Measurements from ENCODE around the gene TMEM129.

The TMEM129 gene

DNA sequence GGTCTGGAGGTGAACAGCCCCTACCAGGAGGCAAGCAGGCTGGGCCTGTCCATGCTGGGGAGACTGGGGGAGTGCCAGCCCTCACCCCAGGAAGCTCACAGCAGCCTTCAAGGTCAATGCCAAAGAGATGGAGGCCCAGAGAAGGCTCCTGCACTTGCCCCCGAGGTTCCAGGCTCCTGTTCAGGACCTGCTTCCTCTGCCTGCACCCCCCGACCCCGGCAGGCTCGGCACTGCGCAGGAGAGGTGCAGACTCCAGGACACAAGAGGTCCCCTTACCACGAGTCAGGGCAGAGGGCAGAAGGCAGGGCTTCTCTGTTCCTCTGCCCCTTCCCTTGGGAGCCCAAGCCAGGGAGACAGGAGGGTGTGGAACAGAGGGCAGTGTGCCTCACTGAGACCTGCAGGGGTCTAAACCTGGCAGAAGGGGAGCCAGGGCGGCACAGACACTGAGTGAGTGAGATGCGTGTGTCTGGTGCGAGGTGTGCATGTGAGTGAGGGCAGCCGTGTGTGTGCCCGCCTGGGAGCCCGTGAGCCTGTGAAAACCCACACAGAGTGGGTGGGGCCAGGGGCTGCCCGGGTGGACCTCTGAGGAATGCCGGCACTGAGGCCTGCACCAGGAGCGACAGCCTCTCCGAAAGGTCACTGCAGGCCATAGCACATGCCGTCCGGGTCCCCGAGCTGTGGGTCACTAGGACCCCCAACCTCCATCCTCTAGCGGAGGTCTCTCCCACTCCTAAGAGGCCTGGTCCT is 41.3 kb upstream of the TMEM129 start:
- Mint-ChIP-seq H3K9me3 (no peaks in the 10 kb centered on the region), H3K4me1 (peaks cover 4% of the 10 kb centered on the region), H3K27ac (no peak overlapping the region), H3K4me3 (no peak overlapping the region), H3K36me3 (no peaks in the 10 kb centered on the region), H3K27me3 (peaks cover 60% of the 10 kb centered on the region)
- CTCF ChIA-PET = interaction anchor here (1.0 kb wide), 1 partner anchor 14 kb away, joined by 3 read pairs; no protein-coding TSS in a partner anchor
- DNase-seq = no peak

DNA sequence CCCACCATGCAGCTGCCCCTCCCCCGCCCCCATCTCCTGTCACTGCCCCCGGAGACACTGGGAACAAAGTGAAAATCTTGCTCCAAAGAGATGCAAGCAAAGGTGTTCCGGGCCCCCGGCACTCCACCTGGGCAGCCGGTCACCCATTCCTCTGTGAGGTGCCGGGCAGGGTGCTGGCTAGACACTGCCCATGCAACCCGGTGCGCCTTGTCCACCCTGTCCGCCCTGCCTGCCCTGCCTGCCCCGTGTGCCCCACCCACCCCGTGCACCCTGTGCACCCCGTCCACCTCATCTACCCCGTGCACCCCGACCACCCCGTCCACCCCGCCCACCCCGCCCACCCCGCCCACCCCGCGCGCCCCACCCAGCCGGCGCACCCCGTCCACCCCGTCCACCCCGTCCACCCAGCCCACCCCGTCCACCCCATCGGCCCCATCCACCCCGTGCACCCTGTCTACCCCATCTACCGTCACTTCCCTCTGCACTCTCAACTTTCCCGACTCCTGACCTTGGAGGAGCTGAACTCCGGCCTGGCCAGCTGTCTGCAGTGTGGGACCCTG is 40.1 kb upstream of the TMEM129 start:
- Mint-ChIP-seq H3K9me3 (no peaks in the 10 kb centered on the region), H3K36me3 (no peaks in the 10 kb centered on the region), H3K27ac (no peak overlapping the region), H3K4me3 (no peak overlapping the region), H3K4me1 (peaks cover 4% of the 10 kb centered on the region), H3K27me3 (peaks cover 55% of the 10 kb centered on the region)
- CTCF ChIA-PET = no interaction called here
- no peak for DNase-seq

DNA sequence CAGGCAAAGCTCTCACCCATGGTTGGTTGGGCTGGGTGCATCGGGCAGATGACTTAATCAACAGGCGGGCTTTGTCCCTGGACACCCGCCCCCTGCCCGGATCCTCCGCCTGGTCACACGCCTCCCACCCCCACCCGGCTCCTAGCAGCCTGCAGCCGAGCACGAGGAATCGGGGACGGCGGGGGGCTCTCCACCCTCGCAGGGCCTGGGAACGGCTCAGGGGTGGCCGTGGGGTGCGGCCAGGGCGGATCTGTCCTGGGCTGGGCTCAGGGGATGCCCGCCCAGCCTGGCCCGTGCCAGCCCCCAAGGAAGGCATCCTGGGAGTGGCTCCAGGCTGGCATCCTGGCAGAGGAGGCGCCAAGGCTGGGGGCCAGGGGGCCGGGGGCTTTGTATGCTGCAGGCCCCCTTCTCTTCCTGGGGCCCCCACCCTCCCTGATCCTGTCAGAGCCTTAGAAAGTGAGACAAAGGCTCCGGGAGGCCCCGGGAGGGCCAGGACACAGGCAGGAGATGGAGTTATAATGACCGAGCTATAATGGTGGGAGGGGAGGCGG is 39.5 kb upstream of the TMEM129 start:
- H3K36me3 Mint-ChIP-seq = no peaks in the 10 kb centered on the region
- CTCF ChIA-PET = interaction anchor here (0.6 to 1.3 kb wide), 3 partner anchors 12 to 50 kb away, joined by 3 to 4 read pairs (median 3); no protein-coding TSS in a partner anchor
- H3K4me3 Mint-ChIP-seq = no peak overlapping the region
- H3K27ac Mint-ChIP-seq = no peak overlapping the region
- peaks cover 2% of the 10 kb centered on the region for H3K4me1 Mint-ChIP-seq
- no peak for DNase-seq
- peaks cover 49% of the 10 kb centered on the region for H3K27me3 Mint-ChIP-seq
- H3K9me3 Mint-ChIP-seq = no peaks in the 10 kb centered on the region

DNA sequence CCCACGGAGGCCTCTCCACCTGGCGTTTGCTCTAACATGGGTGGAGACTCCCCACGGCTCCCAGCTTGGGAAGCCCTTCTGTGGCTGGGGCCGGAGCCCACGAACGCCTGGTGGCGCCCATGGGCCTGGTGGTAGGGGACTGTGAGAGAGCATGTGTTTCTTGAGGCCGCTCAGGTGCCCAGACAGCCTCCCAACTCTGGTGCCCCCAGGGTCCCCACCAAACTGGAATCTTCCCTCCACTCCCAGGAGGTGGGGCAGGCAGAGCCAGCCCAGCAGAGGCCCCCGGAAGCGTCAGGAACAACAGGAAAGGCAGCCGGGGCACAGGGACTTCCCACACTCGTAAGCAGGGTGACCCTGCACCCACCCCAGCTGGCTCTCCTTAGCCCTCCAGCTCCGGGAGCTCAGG is 38.7 kb upstream of the TMEM129 start:
- CTCF ChIA-PET = interaction anchor here (1.3 kb wide), 1 partner anchor 50 kb away, joined by 3 read pairs; no protein-coding TSS in a partner anchor

DNA sequence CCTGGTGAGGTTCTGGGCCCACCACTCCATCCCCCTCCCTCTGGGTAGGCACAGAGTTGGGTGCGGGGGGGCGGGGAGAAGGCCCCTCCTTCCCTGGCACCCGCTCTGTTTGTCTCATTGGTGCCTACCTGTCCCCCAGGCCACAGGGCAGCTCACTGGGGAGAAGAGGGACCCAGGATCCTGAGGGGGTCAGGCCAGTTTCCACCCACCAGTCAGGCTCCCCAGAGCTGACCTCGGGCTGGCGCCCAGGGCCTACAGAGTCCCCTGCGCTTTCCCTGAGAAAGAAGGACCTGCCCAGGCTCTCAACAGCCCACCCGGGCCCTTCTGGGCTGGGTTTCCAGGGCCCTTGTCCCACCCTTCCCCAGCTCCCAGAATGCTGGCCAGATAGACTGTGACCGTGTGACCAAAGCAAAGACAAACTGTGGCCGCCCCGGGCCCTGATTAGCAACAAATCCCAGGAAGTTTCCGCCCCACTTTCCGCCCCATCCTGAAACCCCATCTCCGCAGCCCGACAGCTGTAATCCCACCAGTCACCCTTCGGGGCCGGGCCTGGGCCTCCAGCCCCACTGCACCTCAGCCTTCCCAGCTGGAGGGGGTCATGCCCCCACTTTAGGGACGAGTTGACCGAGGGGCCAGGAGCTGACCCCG is 38.2 kb upstream of the TMEM129 start:
- Mint-ChIP-seq H3K27ac (no peak overlapping the region), H3K4me3 (no peak overlapping the region), H3K9me3 (no peaks in the 10 kb centered on the region), H3K27me3 (peaks cover 36% of the 10 kb centered on the region), H3K36me3 (no peaks in the 10 kb centered on the region), H3K4me1 (peaks cover 2% of the 10 kb centered on the region)
- CTCF ChIA-PET = interaction anchor here (1.3 kb wide), 1 partner anchor 51 kb away, joined by 3 read pairs; no protein-coding TSS in a partner anchor
- no peak for DNase-seq

More for the DNA sequence above, 38.7 kb upstream of the TMEM129 start:
- H3K9me3 Mint-ChIP-seq = no peaks in the 10 kb centered on the region
- no peak for DNase-seq
- no peak overlapping the region for H3K27ac Mint-ChIP-seq
- peaks cover 41% of the 10 kb centered on the region for H3K27me3 Mint-ChIP-seq
- no peaks in the 10 kb centered on the region for H3K36me3 Mint-ChIP-seq
- peaks cover 2% of the 10 kb centered on the region for H3K4me1 Mint-ChIP-seq
- H3K4me3 Mint-ChIP-seq = no peak overlapping the region

DNA sequence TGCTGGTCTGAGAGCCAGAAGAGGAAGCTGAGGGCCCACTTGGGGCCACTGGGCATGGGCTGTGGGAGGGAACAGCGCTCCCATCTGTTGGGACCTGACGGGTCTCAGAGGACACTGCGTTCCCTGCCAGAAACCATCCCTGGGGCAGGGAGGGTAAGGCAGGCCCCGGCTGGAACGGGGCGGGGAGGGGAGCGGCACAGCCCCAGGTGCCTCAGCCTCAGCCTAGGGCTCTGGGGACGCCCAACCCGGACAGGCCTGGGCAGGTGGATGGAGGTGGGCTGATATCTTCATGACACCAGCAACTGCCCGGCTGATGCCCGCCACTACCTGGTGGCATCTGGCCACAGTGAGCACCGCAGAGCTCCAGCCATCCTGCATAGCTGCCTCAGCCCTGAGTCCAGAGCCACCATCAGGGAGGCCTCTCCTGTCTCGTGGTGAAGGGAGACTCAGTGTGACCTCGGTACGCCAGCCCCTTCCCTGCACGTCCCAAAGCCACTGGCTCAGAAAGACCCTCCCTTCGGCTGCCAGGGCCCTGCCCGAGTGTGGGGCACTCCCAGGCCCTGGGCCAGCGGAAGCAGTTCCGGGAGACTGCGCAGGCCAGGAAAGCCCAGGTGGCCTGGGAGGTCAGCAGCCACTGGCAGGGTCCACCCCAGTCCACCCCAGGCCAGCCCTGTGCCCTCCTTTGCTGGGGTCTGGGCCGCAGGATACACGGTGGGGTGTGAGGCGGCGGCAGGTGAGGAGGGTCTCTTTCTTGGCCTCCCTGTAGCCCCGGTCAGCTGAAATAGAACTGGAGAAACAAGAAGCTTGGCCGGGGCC is 37.4 kb upstream of the TMEM129 start:
- Mint-ChIP-seq H3K27me3 (peaks cover 28% of the 10 kb centered on the region), H3K4me1 (peaks cover 2% of the 10 kb centered on the region)
- CTCF ChIA-PET = interaction anchor here (1.1 kb wide), 1 partner anchor 141 kb away, joined by 3 read pairs; no protein-coding TSS in a partner anchor

DNA sequence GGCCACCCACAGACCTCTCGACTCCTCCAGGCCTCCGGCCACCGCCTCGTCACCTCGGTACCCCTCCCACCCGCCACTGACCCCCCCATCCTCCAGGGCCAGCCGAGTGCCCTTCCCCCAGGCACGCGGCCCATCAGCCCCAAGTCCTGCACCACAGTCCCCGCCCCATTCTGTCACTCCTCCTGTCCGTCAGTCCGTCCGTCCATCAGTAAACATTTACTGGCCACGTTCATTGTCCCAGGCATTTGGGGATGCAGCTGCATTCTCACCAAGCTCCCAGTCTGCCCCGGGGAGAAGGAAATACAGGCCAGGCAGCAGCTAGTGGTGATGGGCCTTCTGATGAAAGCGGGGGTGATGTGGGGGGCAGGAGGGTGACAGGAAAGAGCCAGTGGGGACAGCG is 36.7 kb upstream of the TMEM129 start:
- H3K4me1 Mint-ChIP-seq = peaks cover 6% of the 10 kb centered on the region
- no peaks in the 10 kb centered on the region for H3K36me3 Mint-ChIP-seq
- H3K9me3 Mint-ChIP-seq = no peaks in the 10 kb centered on the region
- peaks cover 21% of the 10 kb centered on the region for H3K27me3 Mint-ChIP-seq
- no peak overlapping the region for H3K27ac Mint-ChIP-seq
- H3K4me3 Mint-ChIP-seq = no peak overlapping the region
- CTCF ChIA-PET = interaction anchor here (1.1 to 1.2 kb wide), 2 partner anchors 10 to 142 kb away, joined by 3 to 4 read pairs; no protein-coding TSS in a partner anchor
- DNase-seq = no peak

More for the DNA sequence above, 37.4 kb upstream of the TMEM129 start:
- DNase-seq = no peak
- Mint-ChIP-seq H3K9me3 (no peaks in the 10 kb centered on the region), H3K36me3 (no peaks in the 10 kb centered on the region), H3K27ac (no peak overlapping the region), H3K4me3 (no peak overlapping the region)

DNA sequence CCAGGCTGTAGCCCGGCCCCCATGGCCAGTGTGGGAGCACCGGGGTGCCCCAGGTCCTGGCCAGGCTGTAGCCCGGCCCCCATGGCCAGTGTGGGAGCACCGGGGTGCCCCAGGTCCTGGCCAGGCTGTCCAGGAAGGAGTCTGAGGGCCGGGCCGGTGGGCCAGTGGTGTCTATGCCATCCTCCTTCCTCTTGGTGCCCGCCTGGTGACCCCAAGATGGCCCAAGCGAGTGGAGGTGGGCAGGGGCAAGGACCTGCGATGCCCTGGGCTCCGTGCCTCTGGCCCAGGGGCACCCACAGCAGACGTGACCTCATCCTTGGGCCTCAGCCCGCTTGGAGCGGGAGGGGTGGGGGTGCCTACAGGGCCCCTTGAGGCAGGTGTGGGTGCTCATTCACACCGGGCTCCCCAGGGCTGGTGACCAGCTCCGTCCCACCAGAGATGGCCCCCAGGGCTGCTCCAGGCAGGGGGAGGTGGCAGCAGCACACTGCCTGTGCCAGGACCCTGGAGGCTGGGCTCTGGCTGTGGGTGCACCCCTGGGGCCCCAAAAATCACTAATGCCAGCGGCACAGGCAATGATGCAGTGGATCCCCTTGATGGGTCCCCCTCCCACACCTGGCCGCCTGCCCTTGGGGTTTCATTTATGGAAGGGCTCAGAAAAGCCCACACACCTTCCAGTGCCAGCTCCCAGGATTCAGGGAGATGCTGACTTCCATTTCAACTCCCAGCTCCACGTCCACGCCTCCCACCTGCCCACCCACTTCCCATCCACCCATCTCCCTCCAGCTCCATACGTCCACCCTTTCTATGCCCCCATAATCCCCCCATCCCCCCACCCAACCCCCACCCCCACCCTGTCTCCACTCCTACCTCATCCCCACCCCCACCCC is 36.0 kb upstream of the TMEM129 start:
- Mint-ChIP-seq H3K27ac (no peak overlapping the region), H3K4me1 (peaks cover 7% of the 10 kb centered on the region), H3K4me3 (no peak overlapping the region), H3K36me3 (no peaks in the 10 kb centered on the region), H3K27me3 (peaks cover 14% of the 10 kb centered on the region), H3K9me3 (no peaks in the 10 kb centered on the region)
- CTCF ChIA-PET = interaction anchor here (1.1 to 1.2 kb wide), 2 partner anchors 9 to 142 kb away, joined by 3 to 4 read pairs; no protein-coding TSS in a partner anchor
- DNase-seq = no peak

DNA sequence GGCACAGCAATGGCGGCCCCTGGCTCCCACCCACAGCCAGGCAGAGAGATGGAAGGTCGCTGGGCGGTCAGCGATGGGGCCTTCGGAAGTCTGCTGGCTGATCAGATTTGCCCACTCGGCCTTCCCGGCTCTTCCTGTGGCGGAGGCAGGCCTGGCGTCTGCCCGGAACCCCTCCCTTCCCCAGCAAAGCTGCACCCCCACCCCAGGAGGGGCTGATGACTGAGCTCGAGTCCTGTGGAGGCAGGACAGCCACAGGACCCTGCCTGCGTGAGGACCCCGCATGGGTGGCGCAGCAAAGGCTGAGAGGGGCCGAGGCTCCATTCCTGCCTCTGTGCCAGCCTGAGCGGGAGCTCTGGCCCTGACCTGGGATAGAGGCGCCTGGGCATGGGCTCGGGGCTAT is 35.0 kb upstream of the TMEM129 start:
- no peaks in the 10 kb centered on the region for H3K36me3 Mint-ChIP-seq
- CTCF ChIA-PET = interaction anchor here (0.7 to 1.6 kb wide), 3 partner anchors 12 to 63 kb away, joined by 3 to 4 read pairs (median 3); no protein-coding TSS in a partner anchor
- no peaks in the 10 kb centered on the region for H3K9me3 Mint-ChIP-seq
- no peak for DNase-seq
- H3K4me3 Mint-ChIP-seq = no peak overlapping the region
- no peak overlapping the region for H3K27ac Mint-ChIP-seq
- H3K4me1 Mint-ChIP-seq = peaks cover 7% of the 10 kb centered on the region
- peaks cover 7% of the 10 kb centered on the region for H3K27me3 Mint-ChIP-seq

DNA sequence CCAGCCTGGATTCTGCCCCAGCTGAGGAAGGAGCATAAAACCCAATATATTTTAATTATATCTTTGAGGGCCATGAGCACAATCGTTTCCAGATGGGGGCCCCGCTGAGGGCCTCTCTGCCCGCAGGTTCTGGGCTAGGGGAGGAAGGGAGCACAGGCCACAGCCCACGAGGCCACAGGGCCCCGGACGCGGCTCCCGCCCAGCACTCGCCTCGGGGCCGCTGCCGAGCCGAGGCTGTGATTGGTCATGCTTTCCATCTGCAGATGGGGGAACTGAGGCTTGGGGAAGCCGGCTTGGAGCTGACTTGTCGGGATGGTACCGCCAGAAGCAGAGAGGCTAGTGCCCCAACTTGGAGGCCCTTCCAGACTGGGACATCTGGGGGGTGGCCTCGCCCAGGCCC is 34.2 kb upstream of the TMEM129 start:
- Mint-ChIP-seq H3K4me3 (no peak overlapping the region), H3K4me1 (peaks cover 12% of the 10 kb centered on the region), H3K27me3 (peaks cover 7% of the 10 kb centered on the region), H3K36me3 (no peaks in the 10 kb centered on the region), H3K27ac (no peak overlapping the region), H3K9me3 (no peaks in the 10 kb centered on the region)
- no peak for DNase-seq
- CTCF ChIA-PET = interaction anchor here (0.7 to 1.6 kb wide), 3 partner anchors 10 to 62 kb away, joined by 3 to 8 read pairs (median 4); no protein-coding TSS in a partner anchor

DNA sequence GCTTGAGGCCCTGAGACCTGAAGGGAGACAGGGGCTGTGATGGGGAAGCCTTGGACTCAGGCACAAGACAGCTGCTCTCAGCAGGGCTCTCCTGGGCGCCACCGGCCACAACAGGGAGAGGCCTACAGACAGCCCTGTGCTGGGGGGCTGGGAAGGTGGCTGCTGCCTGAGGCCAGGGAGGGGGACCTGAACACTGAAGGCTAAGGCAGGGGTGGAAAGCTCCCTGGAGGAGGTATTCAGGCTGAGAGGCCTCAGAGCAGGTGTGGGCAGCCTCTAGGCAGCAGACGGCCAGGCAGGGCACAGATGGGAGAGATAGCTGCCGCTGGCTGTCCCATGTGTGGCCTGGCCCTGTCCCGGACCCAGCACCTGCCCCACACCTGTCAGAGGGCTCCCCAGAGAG is 33.2 kb upstream of the TMEM129 start:
- Mint-ChIP-seq H3K36me3 (no peaks in the 10 kb centered on the region), H3K9me3 (no peaks in the 10 kb centered on the region), H3K4me3 (no peak overlapping the region), H3K27me3 (no peaks in the 10 kb centered on the region), H3K27ac (no peak overlapping the region), H3K4me1 (peaks cover 12% of the 10 kb centered on the region)
- CTCF ChIA-PET = interaction anchor here (0.7 to 1.6 kb wide), 3 partner anchors 9 to 56 kb away, joined by 3 to 8 read pairs (median 3); no protein-coding TSS in a partner anchor
- no peak for DNase-seq

DNA sequence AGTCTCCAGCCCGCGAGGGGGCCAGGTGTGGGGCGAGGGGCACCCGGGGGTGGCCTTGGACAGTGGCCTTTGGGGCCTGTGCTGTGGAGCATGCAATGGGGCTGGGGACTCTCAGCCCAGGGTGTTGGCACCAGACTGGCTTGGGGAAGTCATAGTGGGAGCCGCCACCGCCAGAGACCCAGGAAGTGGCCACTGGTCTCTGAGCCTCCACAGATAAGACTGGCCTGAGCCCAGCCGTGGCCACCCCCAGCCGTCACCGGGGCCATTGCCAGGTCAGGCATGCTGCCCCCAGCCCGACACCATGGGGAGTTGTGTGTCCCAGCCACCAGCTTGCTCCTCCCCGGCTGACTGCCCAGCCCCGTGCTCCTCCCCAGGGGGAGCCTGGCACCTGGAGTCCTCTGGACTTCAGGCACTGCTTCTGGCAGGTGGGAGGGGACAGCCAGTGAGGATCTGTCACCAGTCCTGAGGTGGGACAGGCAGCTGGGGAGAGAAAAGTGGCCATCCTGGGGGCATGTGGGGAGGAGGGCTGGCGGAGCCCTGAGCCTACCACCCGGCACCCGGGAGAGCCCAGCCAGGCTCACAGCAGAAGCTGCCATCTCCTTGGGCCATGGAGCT is 32.7 kb upstream of the TMEM129 start:
- H3K27me3 Mint-ChIP-seq = no peaks in the 10 kb centered on the region
- no peak for DNase-seq
- no peaks in the 10 kb centered on the region for H3K36me3 Mint-ChIP-seq
- H3K9me3 Mint-ChIP-seq = no peaks in the 10 kb centered on the region
- H3K27ac Mint-ChIP-seq = no peak overlapping the region
- no peak overlapping the region for H3K4me3 Mint-ChIP-seq
- CTCF ChIA-PET = interaction anchor here (0.7 to 1.2 kb wide), 2 partner anchors 9 to 14 kb away, joined by 3 to 8 read pairs; no protein-coding TSS in a partner anchor
- peaks cover 12% of the 10 kb centered on the region for H3K4me1 Mint-ChIP-seq
